Measurements from ENCODE around the gene BICC1. TPM values are rescaled to one million over a fixed set of nuclear protein-coding genes. Genes with fewer than 3 reads are reported as not detected.

BICC1 gene, protein sequence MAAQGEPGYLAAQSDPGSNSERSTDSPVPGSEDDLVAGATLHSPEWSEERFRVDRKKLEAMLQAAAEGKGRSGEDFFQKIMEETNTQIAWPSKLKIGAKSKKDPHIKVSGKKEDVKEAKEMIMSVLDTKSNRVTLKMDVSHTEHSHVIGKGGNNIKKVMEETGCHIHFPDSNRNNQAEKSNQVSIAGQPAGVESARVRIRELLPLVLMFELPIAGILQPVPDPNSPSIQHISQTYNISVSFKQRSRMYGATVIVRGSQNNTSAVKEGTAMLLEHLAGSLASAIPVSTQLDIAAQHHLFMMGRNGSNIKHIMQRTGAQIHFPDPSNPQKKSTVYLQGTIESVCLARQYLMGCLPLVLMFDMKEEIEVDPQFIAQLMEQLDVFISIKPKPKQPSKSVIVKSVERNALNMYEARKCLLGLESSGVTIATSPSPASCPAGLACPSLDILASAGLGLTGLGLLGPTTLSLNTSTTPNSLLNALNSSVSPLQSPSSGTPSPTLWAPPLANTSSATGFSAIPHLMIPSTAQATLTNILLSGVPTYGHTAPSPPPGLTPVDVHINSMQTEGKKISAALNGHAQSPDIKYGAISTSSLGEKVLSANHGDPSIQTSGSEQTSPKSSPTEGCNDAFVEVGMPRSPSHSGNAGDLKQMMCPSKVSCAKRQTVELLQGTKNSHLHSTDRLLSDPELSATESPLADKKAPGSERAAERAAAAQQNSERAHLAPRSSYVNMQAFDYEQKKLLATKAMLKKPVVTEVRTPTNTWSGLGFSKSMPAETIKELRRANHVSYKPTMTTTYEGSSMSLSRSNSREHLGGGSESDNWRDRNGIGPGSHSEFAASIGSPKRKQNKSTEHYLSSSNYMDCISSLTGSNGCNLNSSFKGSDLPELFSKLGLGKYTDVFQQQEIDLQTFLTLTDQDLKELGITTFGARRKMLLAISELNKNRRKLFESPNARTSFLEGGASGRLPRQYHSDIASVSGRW
- total RNA-seq: 42.1 TPM

DNA sequence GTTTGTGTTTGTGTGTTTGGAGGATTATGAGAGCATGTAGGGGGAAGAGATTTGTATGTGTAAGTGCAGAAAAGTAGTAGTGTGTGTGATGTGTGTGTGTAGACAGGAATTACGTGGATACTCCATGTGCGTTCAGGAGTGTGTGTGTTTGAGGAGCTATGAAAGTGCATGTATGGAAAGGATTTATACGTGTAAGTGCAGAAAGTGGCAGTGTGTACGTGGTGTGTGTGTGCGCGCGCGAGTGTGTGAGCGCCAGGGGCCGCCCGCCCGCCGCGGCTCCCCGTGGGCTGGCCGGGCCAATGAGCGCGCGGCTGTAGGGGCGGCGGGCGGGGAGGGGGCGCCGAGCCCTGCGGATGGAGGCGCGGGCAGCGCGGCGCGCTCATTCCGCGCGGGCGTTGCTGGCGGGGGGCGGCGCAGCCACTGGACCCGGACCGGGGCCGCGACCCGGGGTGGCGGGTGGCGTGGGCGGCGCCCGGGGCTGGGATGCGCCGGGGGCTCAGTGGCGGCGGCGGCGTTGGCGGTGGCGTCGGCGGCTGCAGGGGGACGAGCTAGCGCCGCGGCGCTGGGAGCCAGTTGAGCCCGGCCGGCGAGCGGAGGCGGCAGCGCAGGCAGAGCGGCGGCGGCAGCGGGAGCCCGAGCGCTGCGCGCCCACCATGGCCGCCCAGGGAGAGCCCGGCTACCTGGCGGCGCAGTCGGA, at the start of gene BICC1:
BICC1 (plus strand) TSS at position 382 of the 697 bp plus-strand sequence; CDS start at position 654, 272 bp downstream.
- intact Hi-C loops (cut with DNase I): no loop called here
- DNase-seq (ENCODE audit: low spot score): peak; percentile 72
- peak; percentile 88 for ATAC-seq

GRCh38 chr10:58464956-58465355, 47.7 kb upstream of the BICC1 start:
- DNase-seq (ENCODE audit: low spot score) (no peak), ATAC-seq (no peak)
- intact Hi-C loops (cut with DNase I): no loop called here

- intact Hi-C loops (cut with DNase I): no loop called here
- DNase-seq (ENCODE audit: low spot score): no peak
- no peak for ATAC-seq
Measured at GRCh38 chr10:58465629-58466028, 47.0 kb upstream of the BICC1 start.

GRCh38 chr10:58467931-58468635, 44.6 kb upstream of the BICC1 start:
- DNase-seq (ENCODE audit: low spot score) (no peak), ATAC-seq (no peak)
- intact Hi-C loops (cut with DNase I): no loop called here

- ATAC-seq: no peak
- DNase-seq (ENCODE audit: low spot score): no peak
- intact Hi-C loops (cut with DNase I): loop anchor here (2.0 kb wide), 1 partner anchor 17 kb away; no protein-coding TSS in a partner anchor
Measured at GRCh38 chr10:58473976-58474375, 38.7 kb upstream of the BICC1 start.

- peak; percentile 66 for ATAC-seq
- intact Hi-C loops (cut with DNase I): loop anchor here (2.0 kb wide), 1 partner anchor 19 kb away; no protein-coding TSS in a partner anchor
- no peak for DNase-seq (ENCODE audit: low spot score)
Measured at GRCh38 chr10:58475322-58476277, 37.1 kb upstream of the BICC1 start.

DNA sequence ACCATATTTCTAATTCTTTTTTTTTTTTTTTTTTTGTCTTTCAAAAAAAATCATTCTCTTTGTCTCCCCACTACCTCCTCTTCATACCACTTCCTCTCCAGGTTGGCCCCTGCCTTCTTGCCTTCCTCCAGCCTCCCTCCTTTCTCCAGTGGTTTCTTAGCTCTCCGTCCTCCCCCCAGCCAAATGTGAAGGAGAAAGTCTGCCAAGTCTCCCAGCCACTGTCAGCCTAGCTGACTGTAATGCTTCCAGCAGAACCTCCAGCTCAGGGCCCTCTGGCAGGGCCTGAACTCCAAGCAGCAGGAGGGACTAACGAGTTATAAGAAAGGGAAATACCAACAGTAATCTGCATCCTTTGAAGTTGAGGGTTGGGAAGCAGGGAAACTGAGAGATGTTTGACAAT, 35.5 kb upstream of the BICC1 start:
- peak; percentile 62 for DNase-seq (ENCODE audit: low spot score)
- intact Hi-C loops (cut with DNase I): no loop called here
- peak; percentile 84 for ATAC-seq

DNA sequence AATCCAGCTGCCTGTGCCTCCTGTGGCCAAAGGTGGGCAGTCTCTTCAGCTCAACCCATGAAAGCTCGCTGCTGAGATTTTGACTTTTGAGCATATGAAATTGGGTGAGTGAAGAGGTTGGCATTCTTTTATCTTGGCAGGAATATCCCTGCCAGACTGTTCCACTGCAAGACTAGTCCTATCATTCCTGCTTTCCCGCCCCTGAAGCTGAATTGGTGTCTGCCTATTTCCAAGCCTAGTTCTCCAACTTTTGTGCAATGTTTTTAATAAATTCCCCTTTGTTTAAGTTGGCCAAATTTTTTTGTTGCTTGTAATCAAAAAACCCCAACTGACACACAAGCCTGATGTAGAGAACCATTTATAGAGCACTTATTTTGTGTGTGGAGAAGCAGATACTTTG, 34.8 kb upstream of the BICC1 start:
- intact Hi-C loops (cut with DNase I): no loop called here
- ATAC-seq (peak; percentile 29), DNase-seq (ENCODE audit: low spot score) (no peak)

DNA sequence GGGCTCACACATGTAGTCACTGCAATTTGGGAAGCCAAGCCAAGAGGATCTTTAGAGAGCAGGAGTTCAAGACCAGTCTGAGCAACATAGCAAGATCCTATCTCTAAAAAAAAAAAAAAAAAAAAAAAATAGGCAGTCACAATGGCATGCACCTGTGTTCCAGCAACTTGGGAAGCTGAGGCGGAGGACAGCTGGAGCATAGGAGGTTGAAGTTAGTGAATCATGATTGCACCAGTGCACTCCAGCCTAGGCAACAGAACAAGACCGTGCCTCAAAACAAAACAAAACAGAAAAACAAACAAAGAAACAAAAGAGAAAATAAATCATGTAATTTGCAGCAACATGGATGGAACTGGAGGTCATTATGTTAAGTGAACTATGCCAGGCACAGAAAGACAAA, 33.6 kb upstream of the BICC1 start:
- no peak for DNase-seq (ENCODE audit: low spot score)
- intact Hi-C loops (cut with DNase I): no loop called here
- no peak for ATAC-seq

DNA sequence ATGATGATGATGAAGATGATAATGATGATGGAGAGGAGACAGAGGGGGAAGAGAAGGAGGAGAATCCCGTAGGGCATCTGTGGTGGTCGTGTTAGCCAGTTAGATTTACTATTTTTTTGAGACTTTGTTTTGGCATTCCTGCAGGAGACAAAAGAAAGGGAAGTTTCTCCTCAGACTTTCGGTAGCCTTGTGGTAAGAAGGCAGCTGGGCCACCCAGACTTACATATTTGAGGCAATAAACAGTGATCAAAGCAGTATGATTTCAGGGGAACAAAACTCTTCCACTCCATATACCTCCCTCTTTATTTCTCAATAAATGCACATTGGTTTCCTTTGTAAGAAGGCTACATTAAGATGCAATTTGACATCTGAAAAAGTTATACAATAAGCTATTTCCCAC, 32.4 kb upstream of the BICC1 start:
- no peak for ATAC-seq
- intact Hi-C loops (cut with DNase I): no loop called here
- DNase-seq (ENCODE audit: low spot score): no peak

- ATAC-seq (no peak), DNase-seq (ENCODE audit: low spot score) (no peak)
- intact Hi-C loops (cut with DNase I): no loop called here
Measured at GRCh38 chr10:58481569-58482109, 31.0 kb upstream of the BICC1 start.

DNA sequence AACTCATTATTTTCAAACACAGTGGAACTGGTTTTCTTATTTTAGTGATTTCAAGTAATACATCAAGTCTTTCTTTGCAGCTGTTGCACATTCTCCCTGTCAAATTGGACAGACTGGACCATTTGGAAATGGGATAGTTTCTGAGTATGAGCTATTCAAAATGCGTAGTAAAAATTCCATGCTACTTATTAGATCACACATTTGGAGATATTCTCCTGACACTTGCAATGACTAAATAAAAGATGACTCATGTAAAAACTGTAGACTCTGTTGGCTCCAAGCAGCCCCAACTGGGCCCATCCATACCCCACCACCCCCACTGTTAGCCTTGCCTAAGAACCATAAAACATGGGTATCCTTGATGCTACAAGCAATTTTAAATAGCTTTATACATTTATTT, 25.9 kb upstream of the BICC1 start:
- DNase-seq (ENCODE audit: low spot score) (no peak), ATAC-seq (no peak)
- intact Hi-C loops (cut with DNase I): no loop called here

- DNase-seq (ENCODE audit: low spot score): no peak
- no peak for ATAC-seq
- intact Hi-C loops (cut with DNase I): no loop called here
Measured at GRCh38 chr10:58488921-58489320, 23.8 kb upstream of the BICC1 start.

GRCh38 chr10:58502956-58503355, 9.7 kb upstream of the BICC1 start:
- ATAC-seq (no peak), DNase-seq (ENCODE audit: low spot score) (no peak)
- intact Hi-C loops (cut with DNase I): no loop called here

GRCh38 chr10:58508316-58508715, 4.4 kb upstream of the BICC1 start:
- DNase-seq (ENCODE audit: low spot score) (no peak), ATAC-seq (no peak)
- intact Hi-C loops (cut with DNase I): no loop called here

DNA sequence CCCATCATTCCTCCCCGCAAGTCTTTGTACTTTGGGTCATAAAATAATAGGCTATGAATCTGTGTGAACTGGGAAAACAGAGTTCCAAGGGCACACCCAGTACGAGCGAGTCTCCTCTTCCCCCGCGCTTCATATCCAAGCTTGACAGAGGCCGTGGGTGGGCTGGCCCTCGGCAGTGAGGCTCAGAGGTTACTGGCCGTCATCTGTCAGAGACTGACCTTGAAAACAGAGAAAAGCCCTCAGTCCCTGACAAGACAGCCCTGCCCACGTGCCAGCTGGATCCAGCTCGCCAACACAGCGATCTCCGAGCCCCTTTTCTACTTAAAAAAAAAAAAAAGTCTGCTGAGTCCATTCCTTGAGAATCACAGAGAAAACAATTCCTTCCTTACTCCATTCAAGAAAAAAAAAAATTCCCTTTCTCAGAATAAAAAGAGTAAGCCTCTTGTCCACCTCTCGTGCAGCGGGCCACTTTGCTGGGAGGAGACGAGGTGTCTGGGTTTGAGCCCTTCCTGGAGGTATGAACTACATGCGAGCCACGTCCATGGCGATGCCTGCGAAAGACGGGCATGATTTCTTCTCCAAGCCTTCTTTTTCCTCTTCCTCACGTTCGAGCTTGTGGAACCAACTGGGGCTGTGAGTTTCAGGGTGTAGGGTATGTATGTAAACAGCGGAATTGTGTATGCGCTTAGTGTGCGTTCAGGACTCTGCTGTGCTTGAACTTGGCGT, 744 bp upstream of the BICC1 start:
- peak; percentile 67 for ATAC-seq
- intact Hi-C loops (cut with DNase I): no loop called here
- peak; percentile 66 for DNase-seq (ENCODE audit: low spot score)
